Measurements from ENCODE around the gene TP53TG5. TPM values are rescaled to one million over a fixed set of nuclear protein-coding genes. Genes with fewer than 3 reads are reported as not detected.

TP53TG5 gene
- total RNA-seq, 2 donors from 2014 or later, result 0.51 TPM; not detected in 1

DNA sequence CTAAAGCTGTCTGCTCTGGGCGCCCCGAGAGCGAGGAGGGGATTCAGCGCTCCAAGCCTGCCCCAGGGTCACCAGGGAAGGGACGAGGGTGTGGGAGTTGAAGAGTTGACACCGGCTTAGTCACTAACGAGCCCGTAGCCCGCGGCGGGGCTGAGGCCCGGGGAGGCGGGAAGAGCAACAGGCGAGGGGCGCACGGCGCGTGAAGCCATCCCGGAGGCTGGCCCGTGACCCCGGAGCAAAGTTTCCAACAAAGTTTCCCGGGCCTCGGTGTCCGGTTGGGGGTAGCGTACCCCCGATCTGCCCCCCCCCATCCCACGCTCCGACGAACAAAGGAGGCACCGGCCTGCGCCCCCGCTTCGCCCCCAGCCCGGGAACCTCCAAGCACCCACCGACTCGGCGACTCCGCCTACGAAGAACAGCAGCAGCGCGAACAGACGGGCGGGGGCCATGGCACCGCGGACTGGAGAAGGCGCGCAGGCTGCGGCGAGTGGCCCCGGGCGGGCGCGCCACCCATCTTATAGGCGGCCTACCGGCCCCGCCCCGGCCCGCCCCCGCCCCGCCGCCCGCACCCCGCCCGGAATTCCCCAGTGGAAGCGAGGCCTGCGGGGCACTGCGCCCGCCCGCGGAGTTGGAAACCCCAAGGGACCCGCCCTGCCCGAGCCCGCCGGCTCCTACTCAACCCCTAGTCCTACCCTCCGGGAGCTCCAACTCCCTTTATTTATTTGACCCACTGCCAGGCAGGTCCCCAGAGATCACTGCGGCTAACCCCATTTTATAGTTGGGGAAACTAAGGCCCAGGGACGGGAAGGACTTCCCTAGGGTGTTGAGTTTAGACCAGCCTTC is 30.0 kb downstream of the TP53TG5 start, which contains the start of gene SDC4:
Gene SDC4 (minus strand): TSS at position 489 of the 843 bp plus-strand sequence. CDS start 40 bp downstream, at position 449.
- Histone ChIP-seq H3K36me3 (no peaks in the 10 kb centered on the region), H3K27me3 (replicated peaks; ENCODE audit: insufficient read depth) (no peaks in the 10 kb centered on the region), H3K27ac (peak within 1 kb of the TSS; percentile 92 to 94), H3K9me3 (no peaks in the 10 kb centered on the region), H3K4me3 (peak within 1 kb of the TSS; percentile 76), H3K4me1 (replicated peaks) (peaks cover 10% of the 10 kb centered on the region)
- no peak for TF ChIP-seq CTCF (IDR thresholded peaks at IDR 0.05)
- TF ChIP-seq POLR2AphosphoS5 (IDR thresholded peaks at IDR 0.05), result peak; percentile 54
- peak; percentile 88 for TF ChIP-seq POLR2A (IDR thresholded peaks at IDR 0.05)
- 2% methylated on average over 66 of the region's 77 CpGs for WGBS
- DNase-seq (ENCODE audit: low spot score), result peak; percentile 68
- intact Hi-C loops (cut with DNase I), result no loop called here

GRCh38 chr20:45347297-45347935 is 30.7 kb downstream of the TP53TG5 start:
- Histone ChIP-seq H3K9me3 (no peaks in the 10 kb centered on the region), H3K27ac (peak overlapping the region; percentile 92 to 94), H3K27me3 (replicated peaks; ENCODE audit: insufficient read depth) (no peaks in the 10 kb centered on the region), H3K4me1 (replicated peaks) (peaks cover 15% of the 10 kb centered on the region), H3K36me3 (no peaks in the 10 kb centered on the region), H3K4me3 (peak overlapping the region; percentile 76)
- intact Hi-C loops (cut with DNase I), result no loop called here
- 15% methylated on average over 10 of the region's 10 CpGs for WGBS
- no peak for DNase-seq (ENCODE audit: low spot score)
- TF ChIP-seq CTCF (IDR thresholded peaks at IDR 0.05) (no peak), POLR2A (IDR thresholded peaks at IDR 0.05) (no peak), POLR2AphosphoS5 (IDR thresholded peaks at IDR 0.05) (no peak)

DNA sequence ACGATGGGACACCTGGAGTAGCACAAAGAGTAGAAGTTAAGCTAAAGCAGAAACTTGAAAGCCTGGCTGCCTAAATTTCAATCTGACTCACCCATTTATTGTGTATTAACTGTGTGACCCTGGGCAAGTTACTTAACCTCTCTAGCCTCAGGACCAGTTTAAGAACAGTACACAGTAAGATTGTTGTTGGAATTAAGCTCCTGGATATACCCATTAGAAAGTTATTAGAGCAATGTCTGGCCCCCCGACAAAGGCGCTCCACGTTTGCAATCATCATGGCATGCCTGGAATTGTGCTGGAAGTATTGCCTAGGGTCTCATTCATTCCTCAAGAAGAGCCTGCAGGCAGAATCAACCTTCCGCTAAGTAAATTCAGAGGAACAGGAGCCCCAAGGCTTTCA is 31.3 kb downstream of the TP53TG5 start:
- Histone ChIP-seq H3K27ac (peak overlapping the region; percentile 92 to 94), H3K4me3 (peak overlapping the region; percentile 76), H3K36me3 (no peaks in the 10 kb centered on the region), H3K4me1 (replicated peaks) (peaks cover 20% of the 10 kb centered on the region), H3K9me3 (no peaks in the 10 kb centered on the region), H3K27me3 (replicated peaks; ENCODE audit: insufficient read depth) (no peaks in the 10 kb centered on the region)
- 23% methylated on average over 5 of the region's 5 CpGs for WGBS
- TF ChIP-seq CTCF (IDR thresholded peaks at IDR 0.05) (no peak), POLR2AphosphoS5 (IDR thresholded peaks at IDR 0.05) (no peak), POLR2A (IDR thresholded peaks at IDR 0.05) (no peak)
- intact Hi-C loops (cut with DNase I), result no loop called here
- no peak for DNase-seq (ENCODE audit: low spot score)

GRCh38 chr20:45346291-45346718 is 31.8 kb downstream of the TP53TG5 start:
- H3K27ac ChIP-seq, result peak overlapping the region; percentile 92 to 94

More at GRCh38 chr20:45346291-45346718, 31.8 kb downstream of the TP53TG5 start:
- H3K4me3 ChIP-seq, result peak overlapping the region; percentile 76
- WGBS, result 44% methylated on average over 3 of the region's 3 CpGs
- peaks cover 25% of the 10 kb centered on the region for H3K4me1 ChIP-seq (replicated peaks)
- no peaks in the 10 kb centered on the region for H3K27me3 ChIP-seq (replicated peaks; ENCODE audit: insufficient read depth)
- no peaks in the 10 kb centered on the region for H3K36me3 ChIP-seq
- H3K9me3 ChIP-seq, result no peaks in the 10 kb centered on the region
- intact Hi-C loops (cut with DNase I), result no loop called here
- no peak for DNase-seq (ENCODE audit: low spot score)
- TF ChIP-seq POLR2AphosphoS5 (IDR thresholded peaks at IDR 0.05) (no peak), POLR2A (IDR thresholded peaks at IDR 0.05) (no peak), CTCF (IDR thresholded peaks at IDR 0.05) (no peak)

Measured in prostate gland (tissue), 2 donors.